A549 treated with AZD9567 at 1 μM for 4 hours (cell line): Measurements from ENCODE around the gene TANK. TPM values are rescaled to one million over a fixed set of nuclear protein-coding genes. Genes with fewer than 3 reads are reported as not detected.

ENCODE experiments used
- total RNA-seq: library from RNA; stranded (reverse); fragments of 200-300 nt; extraction: Qiagen RNA extraction; gene quantifications from 5 replicates; pipeline ENCODE4 v1.2.3, GENCODE V29; 2022; ENCODE audit not compliant: insufficient read depth

Gene TANK, protein sequence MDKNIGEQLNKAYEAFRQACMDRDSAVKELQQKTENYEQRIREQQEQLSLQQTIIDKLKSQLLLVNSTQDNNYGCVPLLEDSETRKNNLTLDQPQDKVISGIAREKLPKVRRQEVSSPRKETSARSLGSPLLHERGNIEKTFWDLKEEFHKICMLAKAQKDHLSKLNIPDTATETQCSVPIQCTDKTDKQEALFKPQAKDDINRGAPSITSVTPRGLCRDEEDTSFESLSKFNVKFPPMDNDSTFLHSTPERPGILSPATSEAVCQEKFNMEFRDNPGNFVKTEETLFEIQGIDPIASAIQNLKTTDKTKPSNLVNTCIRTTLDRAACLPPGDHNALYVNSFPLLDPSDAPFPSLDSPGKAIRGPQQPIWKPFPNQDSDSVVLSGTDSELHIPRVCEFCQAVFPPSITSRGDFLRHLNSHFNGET
- total RNA-seq, result 23.2 to 34.9 TPM (median 33.7 TPM) in 5 replicates

GRCh38 chr2:161160226-161161073 lies at the start of gene TANK:
TSS of gene TANK (plus strand) at chr2:161160428. CDS start at chr2:161179663, 19,235 bp downstream.

Other genes starting within 250 kb of the TANK start
- 102 to 133 TPM (median 106 TPM) in 5 replicates for gene PSMD14, start 148.0 kb downstream of the TANK start, total RNA-seq